COR-L47 (cell line): Measurements from ENCODE around the gene GABRR2.

ENCODE experiments used
- DNase-seq: peaks from one replicate; lab custom pipeline; 2025; lab: John Stamatoyannopoulos, UW

GABRR2 gene

GRCh38 chr6:89291256-89291819 lies 23.8 kb downstream of the GABRR2 start:
- no peak for DNase-seq

GRCh38 chr6:89290401-89291155 lies 24.5 kb downstream of the GABRR2 start:
- no peak for DNase-seq

- no peak for DNase-seq
These were observed 25.4 kb downstream of the GABRR2 start for GRCh38 chr6:89289710-89290109.

- DNase-seq: no peak
These were observed 27.6 kb downstream of the GABRR2 start for GRCh38 chr6:89287351-89288028.

- DNase-seq: no peak
These were observed 28.6 kb downstream of the GABRR2 start for GRCh38 chr6:89286516-89286915.

- no peak for DNase-seq
These were observed 29.9 kb downstream of the GABRR2 start for GRCh38 chr6:89284963-89285735.

GRCh38 chr6:89284081-89284480 lies 31.0 kb downstream of the GABRR2 start:
- no peak for DNase-seq

GRCh38 chr6:89282749-89283148 lies 32.4 kb downstream of the GABRR2 start:
- no peak for DNase-seq

GRCh38 chr6:89281779-89282246 lies 33.3 kb downstream of the GABRR2 start:
- DNase-seq: no peak

- no peak for DNase-seq
These were observed 36.1 kb downstream of the GABRR2 start for GRCh38 chr6:89278956-89279355.

GRCh38 chr6:89275900-89276299 lies 39.2 kb downstream of the GABRR2 start:
- no peak for DNase-seq

- DNase-seq: no peak
These were observed 41.3 kb downstream of the GABRR2 start for GRCh38 chr6:89273816-89274215.

GRCh38 chr6:89272596-89272995 lies 42.5 kb downstream of the GABRR2 start:
- DNase-seq: no peak

- DNase-seq: no peak
These were observed 44.0 kb downstream of the GABRR2 start for GRCh38 chr6:89270951-89271721.

- no peak for DNase-seq
These were observed 45.1 kb downstream of the GABRR2 start for GRCh38 chr6:89269981-89270380.

- no peak for DNase-seq
These were observed 45.8 kb downstream of the GABRR2 start for GRCh38 chr6:89269252-89269651.

- no peak for DNase-seq
These were observed 46.3 kb downstream of the GABRR2 start for GRCh38 chr6:89268776-89269175.

- no peak for DNase-seq
These were observed 47.2 kb downstream of the GABRR2 start for GRCh38 chr6:89267918-89268317.

GRCh38 chr6:89264296-89264695 lies 50.8 kb downstream of the GABRR2 start:
- no peak for DNase-seq

GRCh38 chr6:89260832-89261231 lies 54.3 kb downstream of the GABRR2 start:
- DNase-seq: peak; percentile 8

- DNase-seq: no peak
These were observed 54.8 kb downstream of the GABRR2 start for GRCh38 chr6:89260310-89260709.

- DNase-seq: no peak
These were observed 56.2 kb downstream of the GABRR2 start for GRCh38 chr6:89258912-89259311.
